ENCODE data around the gene SLC2A4.

SLC2A4 gene

DNA sequence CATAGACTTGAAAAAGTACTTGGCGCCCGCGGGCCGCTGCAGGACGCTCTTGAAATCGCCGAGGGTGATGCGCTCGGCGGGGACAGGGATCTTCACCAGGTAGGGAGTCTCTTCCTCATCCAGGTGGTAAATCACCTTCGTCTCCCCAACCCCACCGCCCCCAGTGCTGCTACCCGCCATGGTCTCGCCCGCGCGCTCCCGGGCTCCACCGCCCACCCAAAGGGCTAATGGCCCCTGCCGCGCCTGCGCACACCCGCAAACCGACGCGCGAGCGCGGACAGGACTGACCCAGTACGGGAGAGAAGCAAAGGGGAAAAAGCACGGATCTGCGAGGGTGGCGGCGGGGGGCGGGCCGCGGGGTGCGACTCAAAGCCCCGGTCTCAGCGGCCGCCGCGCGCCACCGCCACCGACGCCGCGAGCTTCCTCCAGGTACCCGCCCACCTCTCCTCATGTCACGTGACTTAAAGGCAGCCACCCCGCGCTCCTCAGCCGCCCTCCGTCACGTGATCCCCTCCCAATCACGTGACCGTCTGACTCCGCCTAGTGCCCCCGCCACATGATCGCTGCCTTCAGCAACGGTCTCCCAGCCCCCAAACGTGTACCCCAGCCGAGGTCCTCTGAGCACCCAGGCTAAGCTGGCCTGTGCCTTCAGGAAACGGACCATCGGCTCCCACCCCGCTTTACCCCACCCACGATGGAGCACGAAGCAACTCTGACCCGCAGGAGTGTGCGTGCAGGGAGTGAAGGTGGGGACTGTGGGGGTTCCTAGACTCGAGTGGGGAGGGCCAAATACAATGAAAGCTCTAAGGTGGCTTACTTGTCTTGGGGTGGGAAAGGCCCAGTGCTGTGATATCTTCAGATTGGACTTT, 47.2 kb upstream of the SLC2A4 start, which contains the start of gene DVL2:
Gene DVL2, minus strand, starts transcription at position 435 of the 869 bp plus-strand sequence. Its CDS starts 255 bp downstream, at position 180.
- H3K4me3 ChIP-seq (ENCODE audit: insufficient read depth in 1 of 2, low read depth in 1 of 2, low read length in 2 of 2) = peak within 1 kb of the TSS; percentile 68 to 99
- peak within 1 kb of the TSS; percentile 91 to 93 for H3K18ac ChIP-seq (ENCODE audit: low read depth in 1 of 2, low read length in 2 of 2)
- peak within 1 kb of the TSS; percentile 85 for H2BK15ac ChIP-seq (ENCODE audit: low read depth, poor library complexity, severe bottlenecking)
- peak; percentile 95 for DNase-seq
- peak within 1 kb of the TSS; percentile 84 for H2BK120ac ChIP-seq (ENCODE audit: low read depth, low read length)
- peaks cover 28% of the 10 kb centered on the region for H3K4me1 ChIP-seq (ENCODE audit: control insufficient read depth, insufficient read depth, low read depth, low read length)
- peak within 1 kb of the TSS; percentile 35 to 91 for H3K4ac ChIP-seq (ENCODE audit: low read depth in 1 of 2, low read length in 2 of 2)
- peaks cover 39 to 42% of the 10 kb centered on the region in 2 experiments for H3K36me3 ChIP-seq (ENCODE audit: control insufficient read depth in 1 of 2, insufficient read depth in 2 of 2, low read depth in 1 of 2, low read length in 2 of 2)
- H3K79me1 ChIP-seq (replicated peaks; ENCODE audit: low read length, poor library complexity, severe bottlenecking) = peaks cover 11% of the 10 kb centered on the region
- peak within 1 kb of the TSS; percentile 53 for H2BK5ac ChIP-seq (ENCODE audit: low read depth, low read length, poor library complexity, severe bottlenecking)
- peak within 1 kb of the TSS in 1 of 2 experiments; percentile 89 for H3K14ac ChIP-seq (ENCODE audit: low read length in 2 of 2)
- peak within 1 kb of the TSS; percentile 83 for H3K4me2 ChIP-seq (ENCODE audit: low read length, poor library complexity, severe bottlenecking)
- peak within 1 kb of the TSS; percentile 100 for H3K9ac ChIP-seq (ENCODE audit: low read length)
- peak within 1 kb of the TSS in 1 of 2 experiments; percentile 34 for H3K23ac ChIP-seq (ENCODE audit: low read length in 2 of 2)
- no peak within 1 kb of the TSS for H2AFZ ChIP-seq (ENCODE audit: low read depth, low read length)
- H3K27me3 ChIP-seq (ENCODE audit: control insufficient read depth in 1 of 2, insufficient read depth in 1 of 2, low read length in 2 of 2) = no peaks in the 10 kb centered on the region
- H3K27ac ChIP-seq (ENCODE audit: low read length, poor library complexity, severe bottlenecking) = peak within 1 kb of the TSS; percentile 90
- under 1% methylated on average over 49 of the region's 72 CpGs for WGBS
- peak within 1 kb of the TSS; percentile 85 for H4K91ac ChIP-seq (ENCODE audit: low read length)
- H2AK5ac ChIP-seq (ENCODE audit: low read length, severe bottlenecking) = peak within 1 kb of the TSS; percentile 48
- H3K9me3 ChIP-seq (ENCODE audit: control insufficient read depth, low read length) = no peaks in the 10 kb centered on the region
- H4K8ac ChIP-seq (ENCODE audit: low read length) = peak within 1 kb of the TSS; percentile 94
- peak within 1 kb of the TSS in 1 of 2 experiments; percentile 12 for H2BK12ac ChIP-seq (ENCODE audit: low read length in 2 of 2)

DNA sequence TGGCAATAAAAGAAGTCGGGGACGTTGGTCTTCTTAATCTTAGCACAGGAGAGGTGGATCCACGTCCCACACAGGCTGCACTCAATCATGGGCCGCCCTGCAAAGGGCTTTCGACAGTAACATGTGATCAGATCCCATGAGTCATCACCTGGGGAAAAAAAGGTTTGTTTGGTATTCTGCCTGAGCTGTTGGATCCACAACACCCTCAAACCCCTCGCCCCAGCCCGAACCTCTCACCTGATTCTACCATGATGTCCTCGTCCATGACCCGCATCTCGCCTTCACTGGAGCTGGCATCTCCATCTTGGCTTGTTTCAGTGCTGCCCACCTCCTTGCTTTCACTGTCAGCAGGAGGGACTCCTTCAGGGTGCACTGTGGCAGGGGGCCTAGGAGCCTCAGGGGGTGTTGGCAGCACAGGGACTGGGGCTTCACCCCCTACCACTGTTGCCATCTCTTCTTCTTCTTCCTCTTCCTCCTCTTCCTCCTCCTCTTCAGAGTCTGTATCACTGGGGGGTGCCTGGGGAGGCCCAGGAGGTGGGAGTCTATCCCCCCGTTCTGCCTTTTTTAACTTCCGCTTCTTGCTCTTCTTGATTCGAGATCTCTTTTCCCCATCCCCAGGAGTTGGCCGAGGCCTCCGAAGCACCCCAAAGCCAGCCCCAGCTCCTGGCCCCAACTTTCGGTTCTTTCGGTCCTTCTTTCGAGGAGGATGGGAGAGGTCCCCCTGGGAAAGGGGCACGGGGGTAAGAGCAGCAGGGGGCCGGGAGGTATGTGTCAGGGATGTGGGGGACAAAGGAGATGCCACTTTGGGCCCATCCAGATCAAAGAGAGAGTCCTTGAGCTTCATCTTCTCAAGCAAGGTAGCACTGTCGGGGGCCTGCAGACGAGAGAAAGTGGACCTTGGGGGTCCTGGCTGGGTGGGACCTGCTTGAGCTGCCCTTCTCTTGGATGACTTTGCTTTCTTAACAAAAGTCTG, 45.5 kb upstream of the SLC2A4 start:
- Histone ChIP-seq H2BK5ac (ENCODE audit: low read depth, low read length, poor library complexity, severe bottlenecking) (no peak overlapping the region), H4K91ac (ENCODE audit: low read length) (no peak overlapping the region), H3K23ac (ENCODE audit: low read length in 2 of 2) (peak overlapping the region in 1 of 2 experiments; percentile 23), H2BK120ac (ENCODE audit: low read depth, low read length) (no peak overlapping the region), H3K4ac (ENCODE audit: low read depth in 1 of 2, low read length in 2 of 2) (no peak overlapping the region), H3K9me3 (ENCODE audit: control insufficient read depth, low read length) (no peaks in the 10 kb centered on the region), H3K27ac (ENCODE audit: low read length, poor library complexity, severe bottlenecking) (peak overlapping the region; percentile 24), H3K4me1 (ENCODE audit: control insufficient read depth, insufficient read depth, low read depth, low read length) (peaks cover 37% of the 10 kb centered on the region), H3K14ac (ENCODE audit: low read length in 2 of 2) (no peak overlapping the region), H3K36me3 (ENCODE audit: control insufficient read depth in 1 of 2, insufficient read depth in 2 of 2, low read depth in 1 of 2, low read length in 2 of 2) (peaks cover 34 to 40% of the 10 kb centered on the region in 2 experiments), H3K4me3 (ENCODE audit: insufficient read depth in 1 of 2, low read depth in 1 of 2, low read length in 2 of 2) (peak overlapping the region in 1 of 2 experiments; percentile 99), H3K4me2 (ENCODE audit: low read length, poor library complexity, severe bottlenecking) (peak overlapping the region; percentile 15), H2BK15ac (ENCODE audit: low read depth, poor library complexity, severe bottlenecking) (no peak overlapping the region), H4K8ac (ENCODE audit: low read length) (no peak overlapping the region), H3K18ac (ENCODE audit: low read depth in 1 of 2, low read length in 2 of 2) (peak overlapping the region in 1 of 2 experiments; percentile 50), H2AK5ac (ENCODE audit: low read length, severe bottlenecking) (no peak overlapping the region), H3K27me3 (ENCODE audit: control insufficient read depth in 1 of 2, insufficient read depth in 1 of 2, low read length in 2 of 2) (no peaks in the 10 kb centered on the region), H2AFZ (ENCODE audit: low read depth, low read length) (no peak overlapping the region), H2BK12ac (ENCODE audit: low read length in 2 of 2) (peak overlapping the region in 1 of 2 experiments; percentile 15), H3K9ac (ENCODE audit: low read length) (peak overlapping the region; percentile 100), H3K79me1 (replicated peaks; ENCODE audit: low read length, poor library complexity, severe bottlenecking) (peaks cover 6% of the 10 kb centered on the region)
- DNase-seq = peak; percentile 65
- 86% methylated on average over 20 of the region's 22 CpGs for whole genome bisulfite sequencing

GRCh38 chr17:7236808-7237207, 44.7 kb upstream of the SLC2A4 start:
- H3K18ac ChIP-seq (ENCODE audit: low read depth in 1 of 2, low read length in 2 of 2) = no peak overlapping the region
- H3K14ac ChIP-seq (ENCODE audit: low read length in 2 of 2) = no peak overlapping the region
- peaks cover 37% of the 10 kb centered on the region for H3K4me1 ChIP-seq (ENCODE audit: control insufficient read depth, insufficient read depth, low read depth, low read length)
- WGBS = 94% methylated on average over 6 of the region's 6 CpGs
- H3K9me3 ChIP-seq (ENCODE audit: control insufficient read depth, low read length) = no peaks in the 10 kb centered on the region
- no peak for DNase-seq
- no peak overlapping the region for H2BK120ac ChIP-seq (ENCODE audit: low read depth, low read length)
- H3K4ac ChIP-seq (ENCODE audit: low read depth in 1 of 2, low read length in 2 of 2) = no peak overlapping the region
- no peak overlapping the region for H4K91ac ChIP-seq (ENCODE audit: low read length)
- no peaks in the 10 kb centered on the region for H3K27me3 ChIP-seq (ENCODE audit: control insufficient read depth in 1 of 2, insufficient read depth in 1 of 2, low read length in 2 of 2)
- peaks cover 6% of the 10 kb centered on the region for H3K79me1 ChIP-seq (replicated peaks; ENCODE audit: low read length, poor library complexity, severe bottlenecking)
- peak overlapping the region; percentile 77 for H3K27ac ChIP-seq (ENCODE audit: low read length, poor library complexity, severe bottlenecking)
- H3K4me2 ChIP-seq (ENCODE audit: low read length, poor library complexity, severe bottlenecking) = peak overlapping the region; percentile 56
- H3K4me3 ChIP-seq (ENCODE audit: insufficient read depth in 1 of 2, low read depth in 1 of 2, low read length in 2 of 2) = peak overlapping the region in 1 of 2 experiments; percentile 79
- H3K23ac ChIP-seq (ENCODE audit: low read length in 2 of 2) = no peak overlapping the region
- peaks cover 34 to 44% of the 10 kb centered on the region in 2 experiments for H3K36me3 ChIP-seq (ENCODE audit: control insufficient read depth in 1 of 2, insufficient read depth in 2 of 2, low read depth in 1 of 2, low read length in 2 of 2)
- H2BK15ac ChIP-seq (ENCODE audit: low read depth, poor library complexity, severe bottlenecking) = no peak overlapping the region
- H3K9ac ChIP-seq (ENCODE audit: low read length) = peak overlapping the region; percentile 82
- no peak overlapping the region for H2BK12ac ChIP-seq (ENCODE audit: low read length in 2 of 2)
- H2AFZ ChIP-seq (ENCODE audit: low read depth, low read length) = no peak overlapping the region
- no peak overlapping the region for H4K8ac ChIP-seq (ENCODE audit: low read length)
- no peak overlapping the region for H2AK5ac ChIP-seq (ENCODE audit: low read length, severe bottlenecking)
- no peak overlapping the region for H2BK5ac ChIP-seq (ENCODE audit: low read depth, low read length, poor library complexity, severe bottlenecking)

Measured in mesenchymal stem cell (in vitro differentiated cells and primary cell).